ENCODE results near the gene PKP1. TPM values are rescaled to one million over a fixed set of nuclear protein-coding genes. Genes with fewer than 3 reads are reported as not detected.

The PKP1 gene
- polyA plus RNA-seq, 3 donors = not detected

- Histone ChIP-seq H3K36me3 (replicated peaks in 1 of 2; ENCODE audit: control insufficient read depth in 1 of 2, insufficient read depth in 2 of 2, low read length in 2 of 2) (no peaks in the 10 kb centered on the region), H3K4me2 (replicated peaks; ENCODE audit: extremely low read depth, low read length, poor library complexity, severe bottlenecking) (no peak overlapping the region), H3K9ac (ENCODE audit: insufficient read depth, low read length, poor library complexity, severe bottlenecking) (no peak overlapping the region), H3K4me1 (ENCODE audit: control insufficient read depth in 1 of 2, insufficient read depth in 2 of 2, low read length in 2 of 2) (peaks cover 0 to 5% of the 10 kb centered on the region in 2 donors), H3K79me2 (ENCODE audit: insufficient read depth, low read length) (no peaks in the 10 kb centered on the region), H2AFZ (ENCODE audit: insufficient read depth, low read depth, low read length, poor library complexity, severe bottlenecking) (no peak overlapping the region), H4K20me1 (ENCODE audit: insufficient read depth, low read length) (no peaks in the 10 kb centered on the region), H3K9me3 (replicated peaks in 1 of 2; ENCODE audit: control insufficient read depth in 1 of 2, insufficient read depth in 1 of 2, low read length in 2 of 2) (no peaks in the 10 kb centered on the region), H3K4me3 (replicated peaks in 1 of 3; ENCODE audit: low read depth in 2 of 3, low read length in 3 of 3) (no peak overlapping the region), H3K27ac (ENCODE audit: low read depth in 1 of 2, low read length in 2 of 2) (no peak overlapping the region), H3K27me3 (ENCODE audit: control insufficient read depth in 2 of 2, insufficient read depth in 2 of 2, low read length in 2 of 2) (peaks cover 0 to 15% of the 10 kb centered on the region in 2 donors)
- TF ChIP-seq, protein P1, sequence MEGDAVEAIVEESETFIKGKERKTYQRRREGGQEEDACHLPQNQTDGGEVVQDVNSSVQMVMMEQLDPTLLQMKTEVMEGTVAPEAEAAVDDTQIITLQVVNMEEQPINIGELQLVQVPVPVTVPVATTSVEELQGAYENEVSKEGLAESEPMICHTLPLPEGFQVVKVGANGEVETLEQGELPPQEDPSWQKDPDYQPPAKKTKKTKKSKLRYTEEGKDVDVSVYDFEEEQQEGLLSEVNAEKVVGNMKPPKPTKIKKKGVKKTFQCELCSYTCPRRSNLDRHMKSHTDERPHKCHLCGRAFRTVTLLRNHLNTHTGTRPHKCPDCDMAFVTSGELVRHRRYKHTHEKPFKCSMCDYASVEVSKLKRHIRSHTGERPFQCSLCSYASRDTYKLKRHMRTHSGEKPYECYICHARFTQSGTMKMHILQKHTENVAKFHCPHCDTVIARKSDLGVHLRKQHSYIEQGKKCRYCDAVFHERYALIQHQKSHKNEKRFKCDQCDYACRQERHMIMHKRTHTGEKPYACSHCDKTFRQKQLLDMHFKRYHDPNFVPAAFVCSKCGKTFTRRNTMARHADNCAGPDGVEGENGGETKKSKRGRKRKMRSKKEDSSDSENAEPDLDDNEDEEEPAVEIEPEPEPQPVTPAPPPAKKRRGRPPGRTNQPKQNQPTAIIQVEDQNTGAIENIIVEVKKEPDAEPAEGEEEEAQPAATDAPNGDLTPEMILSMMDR (IDR thresholded peaks at IDR 0.05) = no peak
- H3K36me3 Mint-ChIP-seq = no peaks in the 10 kb centered on the region
- peaks cover 29 to 34% (median 34%) of the 10 kb centered on the region in 3 donors for H3K27me3 Mint-ChIP-seq (ENCODE audit: low read depth in 3 of 3)
- no peak for DNase-seq
- no peak overlapping the region for H3K27ac Mint-ChIP-seq
- intact Hi-C loops (cut with micrococcal nuclease) = no loop called here
- 86% methylated on average over 6 of the region's 6 CpGs for WGBS (ENCODE audit: insufficient coverage)
- H3K9me3 Mint-ChIP-seq = no peaks in the 10 kb centered on the region
- peak overlapping the region in 1 of 2 donors; percentile 58 for H3K4me3 Mint-ChIP-seq
- peaks cover 3% of the 10 kb centered on the region for H3K4me1 Mint-ChIP-seq
These were observed 19.2 kb upstream of the PKP1 start for GRCh38 chr1:201264072-201264471.

GRCh38 chr1:201264554-201264953, 18.8 kb upstream of the PKP1 start:
- no peak overlapping the region for H3K27ac ChIP-seq (ENCODE audit: low read depth in 1 of 2, low read length in 2 of 2)
- Mint-ChIP-seq H3K4me1 (peaks cover 3% of the 10 kb centered on the region), H3K27me3 (ENCODE audit: low read depth in 3 of 3) (peaks cover 28 to 31% (median 30%) of the 10 kb centered on the region in 3 donors), H3K36me3 (no peaks in the 10 kb centered on the region), H3K4me3 (peak overlapping the region in 1 of 2 donors; percentile 58), H3K9me3 (no peaks in the 10 kb centered on the region), H3K27ac (no peak overlapping the region)
- H3K9me3 ChIP-seq (replicated peaks in 1 of 2; ENCODE audit: control insufficient read depth in 1 of 2, insufficient read depth in 1 of 2, low read length in 2 of 2) = no peaks in the 10 kb centered on the region
- no peak for DNase-seq
- no peak overlapping the region for H3K4me3 ChIP-seq (replicated peaks in 1 of 3; ENCODE audit: low read depth in 2 of 3, low read length in 3 of 3)
- intact Hi-C loops (cut with micrococcal nuclease) = no loop called here
- H3K79me2 ChIP-seq (ENCODE audit: insufficient read depth, low read length) = no peaks in the 10 kb centered on the region
- H3K36me3 ChIP-seq (replicated peaks in 1 of 2; ENCODE audit: control insufficient read depth in 1 of 2, insufficient read depth in 2 of 2, low read length in 2 of 2) = no peaks in the 10 kb centered on the region
- no peaks in the 10 kb centered on the region for H4K20me1 ChIP-seq (ENCODE audit: insufficient read depth, low read length)
- TF ChIP-seq, protein P1 (IDR thresholded peaks at IDR 0.05) = no peak
- H3K9ac ChIP-seq (ENCODE audit: insufficient read depth, low read length, poor library complexity, severe bottlenecking) = no peak overlapping the region
- H3K27me3 ChIP-seq (ENCODE audit: control insufficient read depth in 2 of 2, insufficient read depth in 2 of 2, low read length in 2 of 2) = peaks cover 0 to 13% of the 10 kb centered on the region in 2 donors
- no peak overlapping the region for H3K4me2 ChIP-seq (replicated peaks; ENCODE audit: extremely low read depth, low read length, poor library complexity, severe bottlenecking)
- no peak overlapping the region for H2AFZ ChIP-seq (ENCODE audit: insufficient read depth, low read depth, low read length, poor library complexity, severe bottlenecking)
- 100% methylated on average over 2 of the region's 4 CpGs for WGBS (ENCODE audit: insufficient coverage)
- H3K4me1 ChIP-seq (ENCODE audit: control insufficient read depth in 1 of 2, insufficient read depth in 2 of 2, low read length in 2 of 2) = peaks cover 0 to 3% of the 10 kb centered on the region in 2 donors

All from CD14-positive monocyte (primary cell).